HepG2 (cell line): ENCODE data around the gene CHAF1A. TPM values are rescaled to one million over a fixed set of nuclear protein-coding genes. Genes with fewer than 3 reads are reported as not detected.

Source experiments
- ADNP ChIP-seq: sonication (generic); formaldehyde crosslinking; IDR thresholded peaks from 2 replicates; pipeline ENCODE4 v1.4.0; 2020; ENCODE audit warnings: missing genetic modification reagents
- ARID2 ChIP-seq: sonication (generic); formaldehyde crosslinking; IDR thresholded peaks from 2 replicates; pipeline ENCODE4 v1.8.1; 2022; ENCODE audit warnings: mild to moderate bottlenecking, missing genetic modification reagents, borderline replicate concordance
- ASH2L ChIP-seq: fragments of 300-600, 200-600 bp; sonication (generic); IDR thresholded peaks from 2 replicates; pipeline ENCODE4 v1.7.0; 2017; ENCODE audit warnings: low read depth, mild to moderate bottlenecking, moderate library complexity, mixed read lengths, low read length; ENCODE audit not compliant: insufficient read length
- BRF2 ChIP-seq: sonication (generic); formaldehyde crosslinking; IDR thresholded peaks from 2 replicates; pipeline ENCODE4 v1.8.1; 2022; ENCODE audit warnings: mild to moderate bottlenecking, missing genetic modification reagents
- ELF1 ChIP-seq: sonication (generic); formaldehyde crosslinking; IDR thresholded peaks from 2 replicates; pipeline ENCODE4 v1.4.0; 2020; ENCODE audit warnings: missing genetic modification reagents
- KLF16 ChIP-seq, 2 experiments: sonication (generic) in 1 of 2; formaldehyde crosslinking in 1 of 2; IDR thresholded peaks; 2 replicates each; pipeline versions ENCODE4 v1.6.1 to v1.8.0; 2016 to 2023; ENCODE audit warnings: missing genetic modification reagents in 2 of 2, missing compliant biosample characterization in 1 of 2
- MED13 ChIP-seq: sonication (generic); formaldehyde crosslinking; IDR thresholded peaks from 2 replicates; pipeline ENCODE4 v1.5.0; 2020; ENCODE audit warnings: missing genetic modification reagents
- MTA1 ChIP-seq: sonication (generic); formaldehyde crosslinking; IDR thresholded peaks from 2 replicates; pipeline ENCODE4 v1.4.0; 2020; ENCODE audit warnings: missing genetic modification reagents, mild to moderate bottlenecking, borderline replicate concordance
- MYNN ChIP-seq: sonication (generic); formaldehyde crosslinking; IDR thresholded peaks from 2 replicates; pipeline ENCODE4 v1.4.0; 2020; ENCODE audit warnings: mild to moderate bottlenecking, low read depth, missing genetic modification reagents
- MYPOP ChIP-seq: sonication (generic); formaldehyde crosslinking; IDR thresholded peaks from 2 replicates; pipeline ENCODE4 v1.8.1; 2023; ENCODE audit warnings: mild to moderate bottlenecking, moderate library complexity, missing genetic modification reagents
- MZF1 ChIP-seq: sonication (generic); formaldehyde crosslinking; IDR thresholded peaks from 2 replicates; pipeline ENCODE4 v1.8.1; 2023; ENCODE audit warnings: mild to moderate bottlenecking, missing genetic modification reagents, borderline replicate concordance
- PAF1 ChIP-seq: IDR thresholded peaks from 2 replicates; pipeline ENCODE4 v1.6.1; 2016; ENCODE audit warnings: missing genetic modification reagents, missing compliant biosample characterization
- PITX1 ChIP-seq: sonication (generic); formaldehyde crosslinking; IDR thresholded peaks from 2 replicates; pipeline ENCODE4 v1.5.1; 2020; ENCODE audit warnings: mild to moderate bottlenecking, missing genetic modification reagents
- RCOR2 ChIP-seq: IDR thresholded peaks from 2 replicates; pipeline ENCODE4 v1.6.1; 2016; ENCODE audit warnings: missing biosample characterization, missing genetic modification reagents
- SAP130 ChIP-seq: IDR thresholded peaks from 2 replicates; pipeline ENCODE4 v1.6.1; 2016; ENCODE audit warnings: low read depth
- SIN3B ChIP-seq: fragments of 150-350 bp; IDR thresholded peaks from 2 replicates; pipeline ENCODE4 v1.6.1; 2014; ENCODE audit warnings: low read length
- SP140L ChIP-seq: sonication (generic); formaldehyde crosslinking; IDR thresholded peaks from 2 replicates; pipeline ENCODE4 v1.4.0; 2020; ENCODE audit warnings: missing genetic modification reagents, borderline replicate concordance
- SSRP1 ChIP-seq: IDR thresholded peaks from 2 replicates; pipeline ENCODE4 v1.6.1; 2016; ENCODE audit warnings: control low read depth
- TCF12 ChIP-seq, 2 experiments: fragments of 450-650 bp in 1 of 2; sonication (generic) in 1 of 2; formaldehyde crosslinking in 1 of 2; IDR thresholded peaks; 2 replicates each; pipeline versions ENCODE4 v1.6.1 to v1.8.0; 2017 to 2022; ENCODE audit warnings: antibody characterized with exemption in 1 of 2, mild to moderate bottlenecking in 1 of 2, missing genetic modification reagents in 1 of 2, moderate library complexity in 1 of 2
- ZNF326 ChIP-seq: sonication (generic); formaldehyde crosslinking; IDR thresholded peaks from 2 replicates; pipeline ENCODE4 v1.4.0; 2020; ENCODE audit warnings: missing genetic modification reagents, borderline replicate concordance
- ZNF562 ChIP-seq: sonication (generic); formaldehyde crosslinking; IDR thresholded peaks from 2 replicates; pipeline ENCODE4 v1.8.0; 2022; ENCODE audit warnings: missing genetic modification reagents, borderline replicate concordance
- ZNF724P ChIP-seq: sonication (generic); formaldehyde crosslinking; IDR thresholded peaks from 2 replicates; pipeline ENCODE4 v1.8.0; 2022; ENCODE audit warnings: missing genetic modification reagents, borderline replicate concordance
- polyA plus RNA-seq, 8 experiments: library from polyadenylated mRNA; depleted of rRNA in 3 of 8; stranded (reverse) in 7 of 8; unstranded in 1 of 8; fragments of >200 nt; fragmentation: Illumina TruSeq in 4 of 8; extraction: Trizol in 4 of 8; gene quantifications; 2 replicates each; pipeline versions ENCODE4 v1.2.1 to v1.2.3, GENCODE V29; 2011 to 2016; ENCODE audit warnings: low read depth in 4 of 8, missing spikeins in 1 of 8, mixed read lengths in 1 of 8; ENCODE audit not compliant: insufficient read depth in 1 of 8
- total RNA-seq, 5 experiments: library from RNA; depleted of rRNA; stranded (reverse); fragments of >200 nt; fragmentation: Illumina TruSeq; extraction: Trizol; gene quantifications; 2 replicates each; pipeline ENCODE4 v1.2.3, GENCODE V29; 2016; ENCODE audit warnings: low read depth in 1 of 5
- TF ChIP-seq, protein P1 (sequence below): sonication (generic); formaldehyde crosslinking; IDR thresholded peaks from 2 replicates; pipeline ENCODE4 v1.8.0; 2023; ENCODE audit warnings: mild to moderate bottlenecking, missing genetic modification reagents
- TF ChIP-seq, protein P2 (sequence below): sonication (generic); formaldehyde crosslinking; IDR thresholded peaks from 2 replicates; pipeline ENCODE4 v1.4.0; 2020; ENCODE audit warnings: missing genetic modification reagents, mild to moderate bottlenecking, borderline replicate concordance

The CHAF1A gene
- total and polyA plus RNA-seq, 2 of the 13 experiments (the other 11 are each of a cell fraction or from before 2014, with no cell fraction given) = 11.0 to 34.8 TPM

DNA sequence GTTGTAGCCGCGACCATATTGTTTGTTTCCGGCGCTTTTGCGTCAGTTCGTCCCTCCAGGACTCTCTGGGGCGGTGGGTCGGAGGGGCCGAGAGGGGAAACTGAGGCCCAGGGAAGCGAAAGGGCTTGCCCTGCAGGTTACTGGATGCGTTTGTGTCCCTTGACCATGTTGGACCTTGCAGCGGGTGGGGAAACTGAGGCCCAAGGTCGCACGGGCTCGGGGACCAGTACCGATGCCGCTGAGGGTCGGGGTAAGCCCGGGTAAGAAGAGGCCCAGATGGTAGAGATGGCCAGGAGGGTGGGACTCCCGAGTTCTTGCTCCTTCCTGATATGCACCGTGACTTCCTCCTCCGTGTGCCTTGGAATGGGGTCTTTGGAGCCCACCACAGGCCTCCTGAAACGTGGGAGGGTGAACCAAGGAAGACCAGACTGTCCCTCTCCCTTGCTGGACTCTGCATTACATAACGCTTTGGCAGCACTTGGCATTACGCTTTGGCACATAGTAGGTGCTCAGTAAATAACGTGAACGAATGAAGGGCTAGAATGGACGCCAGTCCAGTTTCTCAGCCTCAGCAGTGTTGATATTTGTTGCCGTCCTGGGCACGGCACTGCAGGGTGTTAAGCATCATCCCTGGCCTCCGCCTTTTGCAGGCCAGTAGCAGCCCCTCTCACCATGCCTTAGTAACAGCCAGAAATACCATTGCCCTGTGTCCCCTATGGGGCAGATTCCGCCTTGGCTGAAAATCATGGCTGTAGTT, 743 bp downstream of the CHAF1A start (continued):
- TF ChIP-seq SIN3B = no peak
- TF ChIP-seq ZNF724P (CRISPR knock-in tag) = no peak
- TF ChIP-seq RCOR2 (CRISPR knock-in tag) = no peak
- 0 out of 2 replicates have a peak, but pooled peaks have one; percentile 21 for TF ChIP-seq SAP130 (CRISPR knock-in tag)
- TF ChIP-seq, protein P1, sequence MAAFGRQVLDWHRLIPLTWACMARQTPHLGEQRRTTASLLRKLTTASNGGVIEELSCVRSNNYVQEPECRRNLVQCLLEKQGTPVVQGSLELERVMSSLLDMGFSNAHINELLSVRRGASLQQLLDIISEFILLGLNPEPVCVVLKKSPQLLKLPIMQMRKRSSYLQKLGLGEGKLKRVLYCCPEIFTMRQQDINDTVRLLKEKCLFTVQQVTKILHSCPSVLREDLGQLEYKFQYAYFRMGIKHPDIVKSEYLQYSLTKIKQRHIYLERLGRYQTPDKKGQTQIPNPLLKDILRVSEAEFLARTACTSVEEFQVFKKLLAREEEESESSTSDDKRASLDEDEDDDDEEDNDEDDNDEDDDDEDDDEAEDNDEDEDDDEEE (CRISPR knock-in tag) = 0 out of 2 replicates have a peak, but pooled peaks have one; percentile 42
- 0 out of 2 replicates have a peak, but pooled peaks have one; percentile 72 for TF ChIP-seq MZF1 (CRISPR knock-in tag)
- TF ChIP-seq ARID2 = no peak
- TF ChIP-seq ADNP (CRISPR knock-in tag) = peak; percentile 3; the same call in 1 of the 2 replicates
- TF ChIP-seq ZNF562 (CRISPR knock-in tag) = no peak
- no peak for TF ChIP-seq SSRP1 (CRISPR knock-in tag)
- TF ChIP-seq MED13 = no peak
- TF ChIP-seq TCF12 (IDR thresholded peaks at IDR 0.05) = no peak
- no peak for TF ChIP-seq TCF12 (CRISPR knock-in tag; IDR thresholded peaks at IDR 0.05)
- TF ChIP-seq MTA1 (CRISPR knock-in tag) = no peak
- TF ChIP-seq, protein P2, sequence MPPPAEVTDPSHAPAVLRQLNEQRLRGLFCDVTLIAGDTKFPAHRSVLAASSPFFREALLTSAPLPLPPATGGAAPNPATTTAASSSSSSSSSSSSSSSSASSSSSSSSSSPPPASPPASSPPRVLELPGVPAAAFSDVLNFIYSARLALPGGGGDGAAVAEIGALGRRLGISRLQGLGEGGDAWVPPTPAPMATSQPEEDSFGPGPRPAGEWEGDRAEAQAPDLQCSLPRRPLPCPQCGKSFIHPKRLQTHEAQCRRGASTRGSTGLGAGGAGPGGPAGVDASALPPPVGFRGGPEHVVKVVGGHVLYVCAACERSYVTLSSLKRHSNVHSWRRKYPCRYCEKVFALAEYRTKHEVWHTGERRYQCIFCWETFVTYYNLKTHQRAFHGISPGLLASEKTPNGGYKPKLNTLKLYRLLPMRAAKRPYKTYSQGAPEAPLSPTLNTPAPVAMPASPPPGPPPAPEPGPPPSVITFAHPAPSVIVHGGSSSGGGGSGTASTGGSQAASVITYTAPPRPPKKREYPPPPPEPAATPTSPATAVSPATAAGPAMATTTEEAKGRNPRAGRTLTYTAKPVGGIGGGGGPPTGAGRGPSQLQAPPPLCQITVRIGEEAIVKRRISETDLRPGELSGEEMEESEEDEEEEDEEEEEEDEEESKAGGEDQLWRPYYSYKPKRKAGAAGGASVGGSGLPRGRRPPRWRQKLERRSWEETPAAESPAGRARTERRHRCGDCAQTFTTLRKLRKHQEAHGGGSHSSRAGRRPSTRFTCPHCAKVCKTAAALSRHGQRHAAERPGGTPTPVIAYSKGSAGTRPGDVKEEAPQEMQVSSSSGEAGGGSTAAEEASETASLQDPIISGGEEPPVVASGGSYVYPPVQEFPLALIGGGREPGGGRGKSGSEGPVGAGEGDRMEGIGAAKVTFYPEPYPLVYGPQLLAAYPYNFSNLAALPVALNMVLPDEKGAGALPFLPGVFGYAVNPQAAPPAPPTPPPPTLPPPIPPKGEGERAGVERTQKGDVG (CRISPR knock-in tag) = 0 out of 2 replicates have a peak, but pooled peaks have one; percentile 30
- no peak for TF ChIP-seq KLF16 (CRISPR knock-in tag; IDR thresholded peaks at IDR 0.05)
- 0 out of 2 replicates have a peak, but pooled peaks have one; percentile 16 for TF ChIP-seq PITX1 (CRISPR knock-in tag)
- TF ChIP-seq ASH2L = no peak
- no peak for TF ChIP-seq ELF1
- TF ChIP-seq MYNN (CRISPR knock-in tag) = no peak
- TF ChIP-seq MYPOP = no peak
- no peak for TF ChIP-seq SP140L (CRISPR knock-in tag)
- no peak for TF ChIP-seq PAF1
- TF ChIP-seq BRF2 (CRISPR knock-in tag) = no peak
- no peak for TF ChIP-seq ZNF326 (CRISPR knock-in tag)
